ENCODE measurements around the gene ARVCF. TPM values are rescaled to one million over a fixed set of nuclear protein-coding genes. Genes with fewer than 3 reads are reported as not detected.
A peak's percentile ranks its signal among the peaks of the same experiment; 100 is the strongest.

The ARVCF gene
- total RNA-seq, 4 donors from 2014 or later, result 32.5 to 61.5 (median 39.5) TPM

DNA sequence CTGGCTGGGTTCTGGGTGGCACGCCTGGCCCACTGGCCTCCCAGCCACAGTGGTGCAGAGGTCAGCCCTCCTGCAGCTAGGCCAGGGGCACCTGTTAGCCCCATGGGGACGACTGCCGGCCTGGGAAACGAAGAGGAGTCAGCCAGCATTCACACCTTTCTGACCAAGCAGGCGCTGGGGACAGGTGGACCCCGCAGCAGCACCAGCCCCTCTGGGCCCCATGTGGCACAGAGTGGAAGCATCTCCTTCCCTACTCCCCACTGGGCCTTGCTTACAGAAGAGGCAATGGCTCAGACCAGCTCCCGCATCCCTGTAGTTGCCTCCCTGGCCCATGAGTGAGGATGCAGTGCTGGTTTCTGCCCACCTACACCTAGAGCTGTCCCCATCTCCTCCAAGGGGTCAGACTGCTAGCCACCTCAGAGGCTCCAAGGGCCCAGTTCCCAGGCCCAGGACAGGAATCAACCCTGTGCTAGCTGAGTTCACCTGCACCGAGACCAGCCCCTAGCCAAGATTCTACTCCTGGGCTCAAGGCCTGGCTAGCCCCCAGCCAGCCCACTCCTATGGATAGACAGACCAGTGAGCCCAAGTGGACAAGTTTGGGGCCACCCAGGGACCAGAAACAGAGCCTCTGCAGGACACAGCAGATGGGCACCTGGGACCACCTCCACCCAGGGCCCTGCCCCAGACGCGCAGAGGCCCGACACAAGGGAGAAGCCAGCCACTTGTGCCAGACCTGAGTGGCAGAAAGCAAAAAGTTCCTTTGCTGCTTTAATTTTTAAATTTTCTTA is 47.3 kb downstream of the ARVCF start:
- Histone ChIP-seq H3K27me3 (no peaks in the 10 kb centered on the region), H3K27ac (peak overlapping the region in 2 of 4 donors; percentile 38 to 58), H3K4me1 (peaks cover 0 to 17% (median 4%) of the 10 kb centered on the region in 3 donors), H3K9me3 (no peaks in the 10 kb centered on the region), H3K4me3 (no peak overlapping the region), H3K36me3 (peaks cover 0 to 95% of the 10 kb centered on the region in 2 donors)
- TF ChIP-seq POLR2AphosphoS5 (IDR thresholded peaks at IDR 0.05) (no peak), CTCF (IDR thresholded peaks at IDR 0.05) (no peak), EP300 (IDR thresholded peaks at IDR 0.05) (no peak), POLR2A (IDR thresholded peaks at IDR 0.05) (no peak)
- 87% methylated on average over 3 of the region's 11 CpGs; no CpG with 5 or more reads in 1 of the 2 donors for WGBS, 2 donors (ENCODE audit: low coverage in 1 of 2)
- ATAC-seq, result no peak

GRCh38 chr22:19968450-19968891 is 48.2 kb downstream of the ARVCF start:
- H3K27ac ChIP-seq, result no peak overlapping the region
- H3K4me1 ChIP-seq, result peaks cover 0 to 13% (median 4%) of the 10 kb centered on the region in 3 donors
- no peaks in the 10 kb centered on the region for H3K27me3 ChIP-seq
- H3K9me3 ChIP-seq, result no peaks in the 10 kb centered on the region
- ATAC-seq, result no peak
- no peak for TF ChIP-seq CTCF (IDR thresholded peaks at IDR 0.05)
- 79% methylated on average over 3 to 6 of the region's 18 CpGs for WGBS, 2 donors (ENCODE audit: low coverage in 1 of 2)
- peaks cover 0 to 96% of the 10 kb centered on the region in 2 donors for H3K36me3 ChIP-seq
- H3K4me3 ChIP-seq, result no peak overlapping the region

DNA sequence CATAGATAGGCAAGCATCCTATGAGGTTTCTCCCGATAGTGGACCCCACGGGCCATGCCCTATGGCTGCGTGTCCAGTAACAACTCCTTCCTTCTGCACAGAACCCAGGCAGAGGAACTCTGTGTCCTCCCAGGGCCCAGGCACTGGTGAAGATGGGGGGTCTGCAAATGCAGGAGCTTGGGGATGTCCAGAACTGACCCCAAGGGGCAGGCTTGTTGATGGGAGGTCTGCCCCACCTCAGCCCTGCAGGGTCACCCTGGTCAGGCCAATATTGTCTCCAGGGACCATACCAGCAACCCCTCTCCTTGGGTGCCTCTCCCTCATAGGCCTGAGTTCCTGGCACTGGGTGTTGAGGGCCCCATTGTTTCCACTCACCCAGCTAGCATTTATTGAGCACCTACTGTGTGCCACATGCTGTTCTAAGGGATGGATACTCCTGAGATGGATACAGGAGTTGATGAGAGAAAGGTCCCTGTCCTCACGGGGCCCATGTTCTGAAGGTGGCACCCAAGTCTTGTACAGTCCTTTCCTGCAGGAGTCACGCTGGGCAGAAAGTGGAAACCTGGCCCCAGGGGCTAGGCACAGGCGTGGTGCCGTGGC is 48.7 kb downstream of the ARVCF start:
- no peaks in the 10 kb centered on the region for H3K9me3 ChIP-seq
- H3K4me3 ChIP-seq, result no peak overlapping the region
- no peak for TF ChIP-seq EP300 (IDR thresholded peaks at IDR 0.05)
- TF ChIP-seq POLR2A (IDR thresholded peaks at IDR 0.05), result no peak
- TF ChIP-seq CTCF (IDR thresholded peaks at IDR 0.05), result no peak
- TF ChIP-seq POLR2AphosphoS5 (IDR thresholded peaks at IDR 0.05), result no peak
- H3K36me3 ChIP-seq, result peaks cover 0 to 96% of the 10 kb centered on the region in 2 donors
- peaks cover 0 to 18% (median 5%) of the 10 kb centered on the region in 3 donors for H3K4me1 ChIP-seq
- no peaks in the 10 kb centered on the region for H3K27me3 ChIP-seq
- H3K27ac ChIP-seq, result no peak overlapping the region
- 47 to 63% methylated on average over 3 of the region's 7 CpGs for WGBS, 2 donors (ENCODE audit: low coverage in 1 of 2)
- ATAC-seq, result no peak

DNA sequence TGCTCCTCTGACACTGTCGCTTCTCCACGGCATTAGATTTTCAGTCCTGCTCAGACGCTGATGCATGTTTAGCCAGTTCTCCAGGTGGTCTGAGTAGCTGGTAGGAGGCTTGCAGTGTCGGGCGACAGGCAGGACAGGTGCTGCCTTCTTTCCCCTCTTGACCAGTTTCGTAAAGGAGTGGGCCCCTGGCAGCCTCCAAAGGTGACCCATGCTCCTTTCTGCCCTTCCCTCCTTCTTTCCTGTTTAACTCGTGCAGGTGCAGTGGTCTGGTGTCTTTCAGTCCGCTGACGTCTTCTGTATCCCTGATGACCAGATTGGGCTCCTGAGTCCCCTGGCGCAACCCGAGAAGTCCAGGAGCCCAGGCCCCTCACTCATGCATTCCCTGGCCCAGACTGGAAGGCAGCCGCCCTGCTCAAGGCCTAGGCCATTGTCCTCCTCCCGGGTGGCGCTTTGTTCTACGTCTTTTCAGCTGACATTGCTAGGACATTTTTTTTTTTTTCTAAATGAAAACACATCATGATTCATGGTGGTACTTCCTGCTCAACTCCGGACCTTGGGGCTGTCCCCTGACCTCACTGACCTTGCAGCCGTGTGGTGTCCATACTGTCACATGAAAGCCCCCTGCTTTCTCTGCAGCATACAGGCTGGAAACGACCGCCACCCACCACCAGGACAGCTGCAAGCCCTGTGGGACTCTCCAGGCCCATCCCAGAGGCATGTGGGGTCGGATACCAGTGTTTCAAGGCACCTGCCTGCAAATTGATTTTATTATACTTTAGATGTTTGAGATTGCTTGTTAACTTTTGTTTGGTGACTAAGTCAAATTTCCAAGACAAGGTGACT is 49.5 kb downstream of the ARVCF start:
- TF ChIP-seq CTCF (IDR thresholded peaks at IDR 0.05) (no peak), EP300 (IDR thresholded peaks at IDR 0.05) (no peak), POLR2A (IDR thresholded peaks at IDR 0.05) (no peak), POLR2AphosphoS5 (IDR thresholded peaks at IDR 0.05) (no peak)
- Histone ChIP-seq H3K4me1 (peaks cover 0 to 26% (median 13%) of the 10 kb centered on the region in 3 donors), H3K27me3 (no peaks in the 10 kb centered on the region), H3K4me3 (no peak overlapping the region), H3K27ac (no peak overlapping the region), H3K9me3 (no peaks in the 10 kb centered on the region), H3K36me3 (peaks cover 0 to 92% of the 10 kb centered on the region in 2 donors)
- WGBS, 2 donors (ENCODE audit: low coverage in 1 of 2), result 65 to 66% methylated on average over 8 to 9 of the region's 20 CpGs
- no peak for ATAC-seq

Measured in gastroesophageal sphincter (tissue), 4 donors.